K562 (cell line): Measurements from ENCODE around the gene LGALS9B. TPM values are rescaled to one million over a fixed set of nuclear protein-coding genes. Genes with fewer than 3 reads are reported as not detected.
"Not testable (repeated sequence)": the region's sequence is repeated elsewhere in the genome, so short reads cannot be mapped to it uniquely, and the experiment has no call there.

Source experiments
- ATAC-seq: fragments of 200-7000 bp; cut with Tn5 transposase; 3 replicates; pipeline ENCODE4 v1.9.1; 2020; ENCODE audit warnings: moderate library complexity
- BruUV-seq: library from RNA; stranded (reverse); fragments of 400-500 nt; replicated peaks from 2 replicates; lab custom pipeline; 2021; lab: Mats Ljungman, UMichigan
- CTCF ChIA-PET: fragments of 300-600 bp; formaldehyde crosslinking; extraction: SDS; loops from one replicate; lab custom pipeline; 2021; ENCODE audit warnings: low intra/inter-chr PET ratio; lab: Yijun Ruan, JAX
- POLR2A ChIA-PET: fragments of 300-600, 350-650 bp; sonication (Branson Sonifier 250); formaldehyde crosslinking; extraction: SDS; loops from one replicate; lab custom pipeline; 2021; ENCODE audit warnings: antibody characterized with exemption, inconsistent platforms; lab: Yijun Ruan, JAX
- DNase-seq, 4 experiments: peaks; one replicate each; pipeline versions ENCODE4 v3.0.0 to v3.0.0-alpha.2; 2011 to 2018; ENCODE audit warnings: low spot score in 3 of 4, mixed read lengths in 3 of 4; ENCODE audit errors: extremely low read depth in 1 of 4
- FAIRE-seq: peaks from 2 replicates; lab custom pipeline; 2011; peaks lifted over from hg19 to GRCh38; lab: Jason Lieb, UNC
- H2AFZ ChIP-seq: 2 replicates; pipeline ENCODE4 v1.6.0; 2011; ENCODE audit warnings: low read depth, low read length, control low read depth, inconsistent platforms
- H3K27ac ChIP-seq: fragments of 200-600 bp; 3 replicates; pipeline ENCODE4 v1.8.0; 2011; ENCODE audit warnings: low read depth, mild to moderate bottlenecking, control low read depth, inconsistent platforms, low read length, moderate library complexity, mixed read lengths; ENCODE audit errors: extremely low read depth
- H3K27me3 ChIP-seq, 2 experiments: fragments of 300-600 bp in 1 of 2; 2 replicates in 1 of 2; 3 replicates in 1 of 2; pipeline versions ENCODE4 v1.6.0 to v1.8.0; 2011; ENCODE audit warnings: inconsistent platforms in 2 of 2, low read length in 2 of 2, mild to moderate bottlenecking in 1 of 2, mixed read lengths in 1 of 2, moderate library complexity in 1 of 2; ENCODE audit not compliant: control insufficient read depth in 2 of 2, insufficient read depth in 2 of 2
- H3K36me3 ChIP-seq: fragments of 300-600 bp; 3 replicates; pipeline ENCODE4 v1.8.0; 2011; ENCODE audit warnings: mild to moderate bottlenecking, low read length, inconsistent platforms; ENCODE audit not compliant: control insufficient read depth, insufficient read depth
- H3K4me1 ChIP-seq, 2 experiments: fragments of 200-600 bp in 1 of 2; replicated peaks in 1 of 2; 2 replicates in 1 of 2; 3 replicates in 1 of 2; pipeline versions ENCODE4 v1.5.1 to v1.8.0; 2011; ENCODE audit warnings: inconsistent platforms in 2 of 2, low read length in 2 of 2, mild to moderate bottlenecking in 1 of 2, mixed read lengths in 1 of 2, moderate library complexity in 1 of 2; ENCODE audit not compliant: control insufficient read depth in 2 of 2, insufficient read depth in 2 of 2
- H3K4me2 ChIP-seq: 2 replicates; pipeline ENCODE4 v1.6.1; 2011; ENCODE audit warnings: low read length, control low read depth, inconsistent platforms, mixed read lengths; ENCODE audit not compliant: insufficient read depth
- H3K4me3 ChIP-seq: fragments of 200-600 bp; sonication (generic), shearing (Covaris generic); 2 replicates; pipeline ENCODE4 v1.5.1; 2016; ENCODE audit warnings: control low read depth, inconsistent platforms
- H3K79me2 ChIP-seq: fragments of 200-600 bp; 3 replicates; pipeline ENCODE4 v1.8.0; 2011; ENCODE audit warnings: low read length, inconsistent platforms; ENCODE audit not compliant: control insufficient read depth, insufficient read depth
- H3K9ac ChIP-seq, 2 experiments: 2 replicates each; pipeline versions ENCODE4 v1.6.0 to v1.6.1; 2011; ENCODE audit warnings: low read depth in 2 of 2, low read length in 2 of 2, control low read depth in 1 of 2, inconsistent platforms in 1 of 2, mild to moderate bottlenecking in 1 of 2, mixed read lengths in 1 of 2; ENCODE audit not compliant: insufficient read depth in 1 of 2
- H3K9me1 ChIP-seq: one replicate; pipeline ENCODE4 v1.6.0; 2011; ENCODE audit warnings: inconsistent platforms, mild to moderate bottlenecking, low read length, moderate library complexity; ENCODE audit not compliant: control insufficient read depth, insufficient read depth
- H3K9me3 ChIP-seq: replicated peaks from 2 replicates; pipeline ENCODE4 v1.5.1; 2011; ENCODE audit warnings: low read depth, low read length, inconsistent platforms; ENCODE audit not compliant: control insufficient read depth, insufficient read depth
- H4K20me1 ChIP-seq: replicated peaks from 2 replicates; pipeline ENCODE4 v1.6.1; 2011; ENCODE audit warnings: low read length, inconsistent platforms, mixed read lengths; ENCODE audit not compliant: control insufficient read depth, insufficient read depth
- WGBS: fragments of 100-300 bp; shearing (Covaris generic); methylation state at CpG from one replicate; pipeline ENCODE4 v1.1.6; 2016; ENCODE audit warnings: low coverage, mixed read lengths; ENCODE audit not compliant: insufficient coverage; ENCODE audit errors: missing lambda C conversion rate; 5-methylcytosine and 5-hydroxymethylcytosine counted together
- in situ Hi-C: fragments of 300-500 bp; cut with MboI; formaldehyde crosslinking; loops from 4 replicates; pipeline ENCODE4 v1.15.0; 2018; ENCODE audit warnings: inconsistent platforms, mixed read lengths
- intact Hi-C: fragments of 100-400 bp; cut with micrococcal nuclease; formaldehyde crosslinking; loops from 2 replicates; pipeline ENCODE4 v1.14.2; 2022
- polyA plus RNA-seq, 8 experiments: library from polyadenylated mRNA; depleted of rRNA in 4 of 8; stranded (reverse) in 5 of 8; unstranded in 3 of 8; fragments of >200 nt; fragmentation: Nextera tagmentation in 2 of 8; fragmentation: Illumina TruSeq in 1 of 8; extraction: Ambion mirVana in 2 of 8; extraction: Trizol in 1 of 8; gene quantifications; 2 replicates each; pipeline versions ENCODE4 v1.2.1 to v1.2.3, GENCODE V29; 2011 to 2014; ENCODE audit warnings: inconsistent platforms in 1 of 8, missing spikeins in 1 of 8
- total RNA-seq, 7 experiments: library from RNA; depleted of rRNA in 6 of 7; stranded (reverse); fragments of >200 nt in 6 of 7; fragmentation: Illumina TruSeq in 2 of 7; extraction: Trizol in 2 of 7; gene quantifications; 2 replicates each; pipeline versions ENCODE4 v1.2.1 to v1.2.3, GENCODE V29; 2011 to 2021; ENCODE audit warnings: low replicate concordance in 1 of 7

LGALS9B gene
- total and polyA plus RNA-seq, 9 of the 15 experiments (the other 6 are each of a cell fraction or from before 2014, with no cell fraction given): not detected

- in situ Hi-C loops, H2AFZ ChIP-seq, H3K4me2 ChIP-seq, ATAC-seq, H3K36me3 ChIP-seq, H3K79me2 ChIP-seq, H3K9me1 ChIP-seq, intact Hi-C loops, H3K4me3 ChIP-seq, H4K20me1 ChIP-seq, H3K27ac ChIP-seq, POLR2A ChIA-PET, CTCF ChIA-PET, H3K4me1 ChIP-seq, H3K9me3 ChIP-seq, H3K27me3 ChIP-seq, BruUV-seq, DNase-seq, FAIRE-seq, H3K9ac ChIP-seq: not testable (repeated sequence)
- WGBS: 3% methylated on average over 3 of the region's 6 CpGs
Observed at GRCh38 chr17:20484930-20485329, 17.6 kb upstream of the LGALS9B start.

- H3K79me2 ChIP-seq, H2AFZ ChIP-seq, FAIRE-seq, H3K4me1 ChIP-seq, H3K4me2 ChIP-seq, H3K9me3 ChIP-seq, H3K27me3 ChIP-seq, BruUV-seq, POLR2A ChIA-PET, intact Hi-C loops, ATAC-seq, H3K9me1 ChIP-seq, DNase-seq, H3K27ac ChIP-seq, in situ Hi-C loops, H3K36me3 ChIP-seq, H3K4me3 ChIP-seq, H4K20me1 ChIP-seq, CTCF ChIA-PET, H3K9ac ChIP-seq: not testable (repeated sequence)
- WGBS: 0% methylated on average over 5 of the region's 8 CpGs
Observed at GRCh38 chr17:20479889-20480591, 12.7 kb upstream of the LGALS9B start.

GRCh38 chr17:20477398-20478071 lies 10.2 kb upstream of the LGALS9B start:
- POLR2A ChIA-PET, BruUV-seq, H3K9me1 ChIP-seq, in situ Hi-C loops, FAIRE-seq, H3K36me3 ChIP-seq, H3K27ac ChIP-seq, H3K9ac ChIP-seq, H4K20me1 ChIP-seq, H2AFZ ChIP-seq, H3K4me2 ChIP-seq, ATAC-seq, intact Hi-C loops, H3K4me1 ChIP-seq, H3K4me3 ChIP-seq, CTCF ChIA-PET, H3K9me3 ChIP-seq, H3K79me2 ChIP-seq, H3K27me3 ChIP-seq, DNase-seq: not testable (repeated sequence)
- 0% methylated on average over 2 of the region's 4 CpGs for WGBS
